ENCODE measurements around the gene EPHB1.

DNA sequence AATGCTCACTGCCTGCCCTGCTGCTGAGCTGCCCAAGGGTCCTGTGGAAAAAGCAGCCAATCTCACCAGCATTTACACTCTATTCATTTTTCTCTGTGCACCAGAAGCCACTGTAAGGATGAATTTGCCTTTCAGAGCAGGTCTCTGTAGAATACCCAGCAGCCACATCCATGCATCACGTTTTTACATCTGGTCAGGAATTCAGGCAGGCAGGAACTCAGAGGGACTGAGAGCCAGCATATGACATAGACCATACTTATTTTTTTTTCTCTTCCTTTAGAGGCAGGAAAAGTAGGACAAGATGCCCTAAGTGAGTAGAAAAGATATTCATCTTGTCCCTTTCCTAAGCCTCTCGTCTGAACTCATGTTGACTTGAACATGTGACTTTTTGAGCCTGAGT, 292.7 kb downstream of the EPHB1 start:
- TF ChIP-seq POLR2AphosphoS5 (IDR thresholded peaks at IDR 0.05; ENCODE audit: low read depth), result no peak
- TF ChIP-seq, protein P1, sequence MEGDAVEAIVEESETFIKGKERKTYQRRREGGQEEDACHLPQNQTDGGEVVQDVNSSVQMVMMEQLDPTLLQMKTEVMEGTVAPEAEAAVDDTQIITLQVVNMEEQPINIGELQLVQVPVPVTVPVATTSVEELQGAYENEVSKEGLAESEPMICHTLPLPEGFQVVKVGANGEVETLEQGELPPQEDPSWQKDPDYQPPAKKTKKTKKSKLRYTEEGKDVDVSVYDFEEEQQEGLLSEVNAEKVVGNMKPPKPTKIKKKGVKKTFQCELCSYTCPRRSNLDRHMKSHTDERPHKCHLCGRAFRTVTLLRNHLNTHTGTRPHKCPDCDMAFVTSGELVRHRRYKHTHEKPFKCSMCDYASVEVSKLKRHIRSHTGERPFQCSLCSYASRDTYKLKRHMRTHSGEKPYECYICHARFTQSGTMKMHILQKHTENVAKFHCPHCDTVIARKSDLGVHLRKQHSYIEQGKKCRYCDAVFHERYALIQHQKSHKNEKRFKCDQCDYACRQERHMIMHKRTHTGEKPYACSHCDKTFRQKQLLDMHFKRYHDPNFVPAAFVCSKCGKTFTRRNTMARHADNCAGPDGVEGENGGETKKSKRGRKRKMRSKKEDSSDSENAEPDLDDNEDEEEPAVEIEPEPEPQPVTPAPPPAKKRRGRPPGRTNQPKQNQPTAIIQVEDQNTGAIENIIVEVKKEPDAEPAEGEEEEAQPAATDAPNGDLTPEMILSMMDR (IDR thresholded peaks at IDR 0.05; ENCODE audit: insufficient read depth, low read length), result no peak
- TF ChIP-seq GABPA (IDR thresholded peaks at IDR 0.05; ENCODE audit: low read depth), result no peak
